Measurements from ENCODE around the gene PRSS56. TPM values are rescaled to one million over a fixed set of nuclear protein-coding genes. Genes with fewer than 3 reads are reported as not detected.
A peak's percentile ranks its signal among the peaks of the same experiment; 100 is the strongest.

PRSS56 gene
- total RNA-seq = 0.19 TPM
- long read RNA-seq = 0 reads

GRCh38 chr2:232519581-232520438 lies at the start of gene PRSS56:
TSS of gene PRSS56 (plus strand) at chr2:232520388. CDS start at chr2:232520599, 211 bp downstream.
- ATAC-seq (ENCODE audit: poor library complexity) (no peak), DNase-seq (no peak)
- intact Hi-C loops (cut with DNase I) = loop anchor here (5.0 kb wide), 2 partner anchors 68 to 613 kb away; no protein-coding TSS in a partner anchor

- DNase-seq (no peak), ATAC-seq (ENCODE audit: poor library complexity) (peak; percentile 48)
- intact Hi-C loops (cut with DNase I) = no loop called here
Observed at GRCh38 chr2:232473467-232473890, 46.7 kb upstream of the PRSS56 start.

GRCh38 chr2:232476045-232476444 lies 44.1 kb upstream of the PRSS56 start:
- no peak for DNase-seq

GRCh38 chr2:232476791-232477190 lies 43.4 kb upstream of the PRSS56 start:
- intact Hi-C loops (cut with DNase I) = no loop called here
- ATAC-seq (ENCODE audit: poor library complexity) (no peak), DNase-seq (peak; percentile 15)

More at GRCh38 chr2:232476045-232476444, 44.1 kb upstream of the PRSS56 start:
- ATAC-seq (ENCODE audit: poor library complexity) = no peak
- intact Hi-C loops (cut with DNase I) = no loop called here

- ATAC-seq (ENCODE audit: poor library complexity) (no peak), DNase-seq (peak; percentile 17)
- intact Hi-C loops (cut with DNase I) = no loop called here
Observed at GRCh38 chr2:232477751-232478510, 42.3 kb upstream of the PRSS56 start.

DNA sequence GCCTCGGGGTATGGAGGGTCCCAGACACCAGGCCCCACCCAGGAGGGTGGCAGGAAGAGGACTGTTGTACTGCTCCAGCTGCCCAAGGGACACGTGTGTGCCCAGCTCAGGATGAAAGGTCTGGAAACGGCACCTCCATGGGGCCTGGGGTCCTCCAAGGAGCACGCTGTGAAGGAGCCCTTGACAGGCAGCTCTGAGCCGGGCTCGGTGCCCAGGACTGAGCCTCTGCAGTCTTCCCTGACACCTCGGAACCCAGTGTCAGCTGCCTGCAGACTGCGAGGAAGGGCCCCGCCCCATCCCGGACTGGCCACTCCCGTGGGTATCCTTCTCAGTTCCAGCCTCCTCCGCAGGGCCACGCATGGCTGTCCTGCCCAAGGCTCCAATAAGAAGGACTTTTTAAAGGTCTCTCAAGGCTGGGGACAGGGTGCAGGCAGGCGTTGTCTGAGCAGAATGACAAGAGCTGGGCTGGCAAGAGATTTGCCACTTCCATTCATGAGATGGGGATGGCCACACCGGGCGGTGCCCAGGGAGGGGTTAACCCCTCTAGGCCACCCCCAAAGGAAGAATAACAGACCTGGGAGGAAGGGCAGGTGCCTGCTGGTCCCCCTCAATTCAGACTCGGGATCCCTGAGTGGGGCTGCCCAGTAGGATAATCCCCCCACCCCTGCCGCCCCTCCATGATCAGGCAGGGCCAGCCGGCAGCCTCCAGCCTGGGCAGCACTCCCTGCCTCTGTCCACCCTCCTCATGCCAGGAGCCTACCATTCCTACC lies 41.4 kb upstream of the PRSS56 start:
- DNase-seq (peak; percentile 39), ATAC-seq (ENCODE audit: poor library complexity) (no peak)
- intact Hi-C loops (cut with DNase I) = no loop called here

- intact Hi-C loops (cut with DNase I) = no loop called here
- ATAC-seq (ENCODE audit: poor library complexity) (no peak), DNase-seq (peak; percentile 26)
Observed at GRCh38 chr2:232479341-232480200, 40.6 kb upstream of the PRSS56 start.

GRCh38 chr2:232480201-232481190 lies 39.7 kb upstream of the PRSS56 start:
- ATAC-seq (ENCODE audit: poor library complexity) (no peak), DNase-seq (peak; percentile 27)
- intact Hi-C loops (cut with DNase I) = no loop called here

- ATAC-seq (ENCODE audit: poor library complexity) (no peak), DNase-seq (peak; percentile 17)
- intact Hi-C loops (cut with DNase I) = no loop called here
Observed at GRCh38 chr2:232481322-232482140, 38.7 kb upstream of the PRSS56 start.

- peak; percentile 28 for DNase-seq
- no peak for ATAC-seq (ENCODE audit: poor library complexity)
- intact Hi-C loops (cut with DNase I) = no loop called here
Observed at GRCh38 chr2:232482301-232483238, 37.6 kb upstream of the PRSS56 start.

DNA sequence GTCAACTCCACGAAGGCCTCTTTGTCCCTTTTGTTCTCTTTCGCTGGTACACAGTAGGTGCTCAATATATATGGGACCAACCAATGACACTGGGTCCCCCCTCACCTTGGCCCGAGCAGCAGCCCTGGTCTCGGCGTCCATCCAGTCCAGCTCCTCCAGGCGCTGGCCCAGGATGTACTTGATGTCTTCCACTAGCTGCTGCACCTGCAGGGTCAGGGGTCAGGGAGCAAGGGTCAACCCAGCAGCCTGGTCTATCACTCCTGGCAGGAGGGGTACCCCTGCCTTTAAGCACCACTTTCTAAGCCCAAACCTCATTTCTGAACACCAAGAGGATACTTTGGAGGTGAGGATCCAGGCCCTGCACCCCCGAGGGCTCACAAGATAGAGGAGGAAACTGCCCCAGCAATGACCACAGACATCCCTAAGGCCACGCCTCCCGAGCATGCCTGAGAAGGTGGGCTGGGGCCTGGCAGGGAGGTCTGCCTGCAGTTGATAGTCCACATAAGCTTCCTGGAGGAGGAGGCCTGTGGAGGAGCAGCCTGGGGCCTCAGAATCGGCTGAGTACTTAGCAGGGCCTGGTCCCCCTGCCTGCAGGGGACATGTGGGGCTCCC lies 36.8 kb upstream of the PRSS56 start:
- DNase-seq (peak; percentile 18), ATAC-seq (ENCODE audit: poor library complexity) (no peak)
- intact Hi-C loops (cut with DNase I) = no loop called here

GRCh38 chr2:232483923-232484627 lies 36.1 kb upstream of the PRSS56 start:
- intact Hi-C loops (cut with DNase I) = no loop called here
- DNase-seq (peak; percentile 30), ATAC-seq (ENCODE audit: poor library complexity) (no peak)

DNA sequence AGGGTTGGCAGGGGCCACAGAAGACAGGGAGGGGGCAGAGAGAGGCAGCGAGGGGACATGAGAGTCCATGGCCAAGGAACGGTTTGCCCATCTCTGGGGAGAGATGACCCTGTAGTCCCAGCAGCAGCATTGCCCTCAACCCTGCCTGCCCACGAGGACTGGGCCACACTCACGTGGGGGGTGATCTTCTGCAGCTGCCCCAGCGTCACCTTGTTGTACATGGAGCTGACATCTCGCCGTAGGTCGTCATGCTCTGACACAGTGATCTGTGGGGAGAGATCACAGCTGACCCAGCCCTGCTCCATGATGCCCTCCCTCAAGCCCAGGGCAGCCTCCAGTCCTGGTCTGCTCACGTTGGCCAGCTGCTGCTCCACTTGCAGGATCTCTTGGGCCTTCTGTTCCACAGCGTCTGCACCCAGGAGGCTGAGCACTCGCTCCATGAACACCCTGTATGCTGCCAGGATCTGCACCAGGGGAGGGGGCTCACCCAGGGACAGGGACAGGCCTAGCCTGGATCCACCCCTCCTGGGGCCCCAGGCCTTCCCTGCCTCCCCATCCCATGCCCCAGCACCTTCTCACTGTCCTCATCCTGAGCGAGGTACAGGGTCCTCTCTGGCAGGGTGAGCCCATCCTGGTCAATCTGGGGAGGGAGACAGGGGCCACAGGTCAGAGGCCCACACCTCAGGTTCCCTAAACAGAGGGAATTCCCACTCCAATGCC lies 35.4 kb upstream of the PRSS56 start:
- DNase-seq (peak; percentile 20), ATAC-seq (ENCODE audit: poor library complexity) (no peak)
- intact Hi-C loops (cut with DNase I) = no loop called here

Measured in Right ventricle myocardium superior (tissue), 1 donor.